ENCODE data around the gene DNAH14.
"Not testable (repeated sequence)": the region's sequence is repeated elsewhere in the genome, so short reads cannot be mapped to it uniquely, and the experiment has no call there.

Gene DNAH14

DNA sequence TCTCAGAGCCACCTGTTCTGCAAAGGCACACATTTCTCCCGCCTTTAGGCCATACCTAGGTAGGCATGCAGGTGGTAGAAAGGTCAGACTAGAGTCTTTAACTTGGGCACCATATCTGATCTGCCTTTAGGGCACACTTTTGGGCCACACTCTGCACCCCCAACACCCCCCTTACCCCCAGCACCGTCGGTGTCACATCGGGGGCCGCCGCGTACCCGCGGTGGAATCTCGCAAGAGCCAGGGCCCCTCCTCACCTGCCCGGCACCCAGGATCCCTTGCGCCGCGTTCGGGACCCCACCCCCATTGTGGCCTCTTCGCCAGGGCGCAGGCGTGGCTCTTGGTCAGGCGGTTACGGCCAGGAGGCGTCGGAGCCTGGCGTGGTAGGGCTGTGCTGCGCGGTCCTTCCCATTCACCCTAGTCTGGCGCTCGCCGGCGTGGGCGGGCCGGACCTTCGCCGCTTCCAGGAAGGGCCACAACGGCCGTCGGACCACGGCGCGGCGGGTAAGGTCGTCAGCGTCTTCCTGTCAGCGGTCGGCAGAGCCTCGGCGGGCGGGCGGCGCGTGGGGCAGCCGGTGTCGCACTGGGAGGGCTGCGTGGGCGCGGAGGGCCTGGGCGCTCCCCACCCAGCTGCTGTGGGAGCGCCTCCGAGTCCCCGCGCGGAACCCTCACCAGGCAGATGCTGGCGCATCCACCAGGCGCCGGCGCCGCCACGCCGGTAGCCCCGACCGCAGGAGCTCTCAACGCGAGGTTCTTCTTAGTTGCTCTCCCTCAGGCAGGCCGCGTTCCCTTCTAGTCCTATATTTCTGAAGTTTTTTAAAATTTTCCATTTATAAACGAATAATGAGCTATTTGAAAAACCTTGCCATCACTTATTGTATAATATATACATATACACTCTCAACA lies at the start of gene DNAH14:
Gene DNAH14 (plus strand): TSS at position 341 of the 903 bp plus-strand sequence. CDS start 23,028 bp downstream, outside the sequence.
- DNase-seq: peak; percentile 54

DNA sequence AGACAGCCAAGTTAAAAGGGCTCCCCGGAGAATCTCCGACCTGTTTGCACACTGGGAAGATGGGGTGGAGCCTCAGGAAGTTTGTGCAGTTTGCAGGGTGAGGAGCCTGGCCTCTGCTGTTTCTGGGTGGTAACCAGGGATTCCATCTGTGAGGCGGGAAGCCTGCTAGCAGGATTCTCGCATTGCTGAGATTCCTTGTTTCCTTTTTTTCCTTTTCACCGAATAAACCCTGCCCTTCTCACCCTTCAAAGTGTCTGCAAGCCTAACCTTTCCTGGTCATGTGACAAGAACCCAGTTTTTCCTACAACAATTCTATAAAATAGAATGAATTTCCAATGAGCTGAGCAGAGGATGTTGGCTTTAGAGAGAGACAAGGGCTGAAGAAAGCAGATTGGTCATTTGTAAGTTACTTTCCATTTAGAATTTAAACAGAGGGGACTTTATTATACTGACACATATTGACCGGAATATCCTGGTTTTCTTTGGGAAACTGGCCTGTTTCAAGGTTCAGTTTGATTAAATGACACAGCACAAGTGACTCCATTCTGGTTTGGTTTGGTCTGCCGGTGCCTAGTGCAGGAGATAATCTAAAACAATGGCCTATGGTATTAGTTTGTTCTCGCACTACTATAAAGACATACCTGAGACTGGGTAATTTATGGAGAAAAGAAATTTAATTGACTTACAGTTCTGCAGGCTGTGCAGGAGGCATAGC lies 48.7 kb upstream of the DNAH14 start:
- peak; percentile 12 for DNase-seq

GRCh38 chr1:224881308-224881692 lies 48.2 kb upstream of the DNAH14 start:
- not testable (repeated sequence) for DNase-seq

- no peak for DNase-seq
Observed at GRCh38 chr1:224881762-224882211, 47.7 kb upstream of the DNAH14 start.

- no peak for DNase-seq
Observed at GRCh38 chr1:224882264-224882663, 47.2 kb upstream of the DNAH14 start.

DNA sequence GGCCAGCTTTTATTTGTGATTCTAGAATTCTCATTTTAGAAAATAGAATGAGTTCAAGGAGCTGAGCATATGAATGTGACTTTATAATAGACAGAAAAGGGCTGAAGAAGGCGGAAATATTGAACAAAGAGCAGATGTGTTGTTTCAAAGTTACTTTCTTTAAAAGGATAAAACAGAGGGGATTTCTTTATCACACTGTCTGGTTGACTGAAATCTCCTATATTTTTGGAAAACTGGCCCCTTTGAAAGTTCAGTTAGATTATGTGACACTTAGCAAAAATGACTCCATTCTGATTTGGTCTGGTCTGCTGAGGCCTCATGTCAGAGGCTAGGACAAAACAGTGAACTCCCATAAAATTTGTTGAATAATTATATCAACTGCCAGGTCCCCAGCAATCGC lies 46.4 kb upstream of the DNAH14 start:
- DNase-seq: no peak

DNA sequence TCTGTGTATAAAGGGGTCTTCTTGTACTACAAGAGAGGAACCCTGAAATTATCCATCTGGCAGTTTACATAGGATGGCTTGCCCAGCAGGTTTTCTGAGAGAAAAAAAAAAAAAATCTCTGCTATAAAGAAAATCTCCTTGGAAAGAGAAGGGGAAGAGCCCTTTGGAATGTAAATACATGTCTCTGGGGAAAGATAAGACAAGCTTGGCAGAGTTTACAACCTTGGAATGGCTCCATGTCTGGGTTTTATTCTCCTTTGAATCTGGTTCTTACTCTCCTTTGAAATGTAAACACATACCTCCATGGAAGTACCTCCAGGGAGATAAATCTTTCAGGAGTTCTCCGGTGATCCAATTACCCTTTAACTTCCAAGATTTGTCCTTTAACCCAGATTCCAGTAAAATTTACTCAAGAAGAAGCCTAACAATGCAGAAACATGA lies 45.1 kb upstream of the DNAH14 start:
- DNase-seq: peak; percentile 59

DNA sequence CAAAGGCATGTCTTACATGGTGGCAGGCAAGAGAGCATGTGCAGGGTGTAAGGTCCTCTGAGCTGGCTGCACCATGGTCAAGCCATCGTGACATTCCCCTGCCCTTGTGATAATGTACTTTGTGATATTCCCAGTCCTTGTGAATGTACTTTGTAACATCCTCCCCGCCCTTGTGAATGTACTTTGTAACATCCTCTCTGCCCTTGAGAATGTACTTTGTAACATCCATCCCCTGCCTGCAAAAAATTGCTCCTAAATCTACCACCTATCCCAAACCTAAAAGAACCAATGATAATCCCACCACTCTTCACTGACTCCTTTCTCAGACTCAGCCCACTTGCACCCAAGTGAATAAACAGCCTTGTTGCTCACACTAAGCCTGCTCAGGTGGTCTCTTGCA lies 44.1 kb upstream of the DNAH14 start:
- DNase-seq: not testable (repeated sequence)

- DNase-seq: peak; percentile 27
Observed at GRCh38 chr1:224894915-224895314, 34.6 kb upstream of the DNAH14 start.

- no peak for DNase-seq
Observed at GRCh38 chr1:224896130-224896781, 33.2 kb upstream of the DNAH14 start.

DNA sequence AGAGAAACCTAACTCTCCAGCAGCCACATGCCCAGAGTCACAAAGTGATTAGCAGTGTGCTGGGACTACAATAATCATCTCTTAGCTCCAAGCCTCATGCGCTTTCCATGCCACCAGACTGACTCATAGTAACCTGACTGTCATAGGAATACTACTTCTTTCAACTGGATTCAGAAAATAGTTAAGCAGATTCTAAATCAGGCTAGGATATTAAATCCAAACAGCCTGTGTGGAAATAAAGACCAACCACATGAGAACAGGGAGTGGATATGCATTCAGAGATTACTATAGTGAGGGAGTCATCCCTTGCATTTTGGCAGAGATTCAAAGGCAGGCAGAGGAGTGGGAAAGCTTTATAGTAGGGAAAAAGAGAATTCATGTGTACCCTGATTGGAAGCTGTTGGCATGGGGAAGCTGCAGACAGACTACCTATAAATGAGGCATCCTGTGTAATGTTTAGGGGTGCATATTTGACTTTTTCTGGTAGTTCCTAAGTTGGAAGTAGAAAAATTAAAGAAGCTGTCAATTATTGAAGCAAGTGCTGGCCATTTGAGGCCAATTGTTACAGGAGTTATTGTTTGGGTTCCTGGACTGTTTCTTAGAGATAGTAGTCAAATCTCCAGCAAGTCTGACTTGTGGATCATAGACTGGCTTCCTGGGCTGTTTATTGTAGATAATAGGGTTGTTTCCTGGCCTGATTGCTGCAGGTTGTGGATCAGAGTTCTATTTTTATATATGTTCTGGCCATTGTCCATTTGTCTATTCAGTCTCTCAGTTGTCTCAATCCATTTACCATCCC lies 31.7 kb upstream of the DNAH14 start:
- no peak for DNase-seq

GRCh38 chr1:224898937-224899336 lies 30.5 kb upstream of the DNAH14 start:
- no peak for DNase-seq

- no peak for DNase-seq
Observed at GRCh38 chr1:224900062-224900630, 29.3 kb upstream of the DNAH14 start.

DNA sequence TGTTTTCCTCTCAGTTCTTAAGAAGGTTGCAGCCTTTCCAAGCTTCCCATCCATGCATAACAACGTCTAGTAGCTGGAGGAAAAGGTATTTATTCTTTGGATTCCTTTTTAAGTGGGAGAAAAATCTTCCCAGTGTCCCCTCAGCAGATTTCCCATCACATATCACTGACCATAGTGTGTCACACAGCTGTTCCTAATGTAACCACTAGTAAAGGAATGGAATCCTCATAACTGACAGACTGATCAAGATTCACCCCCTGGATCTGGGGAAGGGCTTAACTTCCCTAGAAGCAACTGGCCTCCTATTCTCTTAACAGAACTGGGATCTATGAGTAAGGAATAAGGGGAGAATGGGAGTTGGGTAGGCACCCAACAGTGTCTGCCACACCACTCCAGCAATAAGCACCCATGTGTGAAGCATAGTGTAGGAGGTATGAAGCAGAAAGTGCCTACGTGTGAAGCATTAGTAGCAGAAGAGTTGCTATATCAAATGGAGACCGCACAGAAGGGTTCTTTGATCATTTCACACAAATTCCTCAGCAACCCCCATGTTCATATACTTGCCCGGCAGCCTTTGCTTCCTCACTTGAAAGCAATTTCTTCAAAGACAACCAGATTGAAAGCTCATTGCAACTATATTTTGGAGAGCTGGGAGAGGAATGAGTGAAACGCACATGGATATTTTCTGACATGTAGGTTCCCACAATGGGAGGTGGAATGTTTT lies 28.2 kb upstream of the DNAH14 start:
- DNase-seq: no peak

GRCh38 chr1:224903955-224904354 lies 25.5 kb upstream of the DNAH14 start:
- DNase-seq: no peak

GRCh38 chr1:224906340-224906739 lies 23.1 kb upstream of the DNAH14 start:
- DNase-seq: no peak

GRCh38 chr1:224911217-224911616 lies 18.3 kb upstream of the DNAH14 start:
- DNase-seq: no peak

DNA sequence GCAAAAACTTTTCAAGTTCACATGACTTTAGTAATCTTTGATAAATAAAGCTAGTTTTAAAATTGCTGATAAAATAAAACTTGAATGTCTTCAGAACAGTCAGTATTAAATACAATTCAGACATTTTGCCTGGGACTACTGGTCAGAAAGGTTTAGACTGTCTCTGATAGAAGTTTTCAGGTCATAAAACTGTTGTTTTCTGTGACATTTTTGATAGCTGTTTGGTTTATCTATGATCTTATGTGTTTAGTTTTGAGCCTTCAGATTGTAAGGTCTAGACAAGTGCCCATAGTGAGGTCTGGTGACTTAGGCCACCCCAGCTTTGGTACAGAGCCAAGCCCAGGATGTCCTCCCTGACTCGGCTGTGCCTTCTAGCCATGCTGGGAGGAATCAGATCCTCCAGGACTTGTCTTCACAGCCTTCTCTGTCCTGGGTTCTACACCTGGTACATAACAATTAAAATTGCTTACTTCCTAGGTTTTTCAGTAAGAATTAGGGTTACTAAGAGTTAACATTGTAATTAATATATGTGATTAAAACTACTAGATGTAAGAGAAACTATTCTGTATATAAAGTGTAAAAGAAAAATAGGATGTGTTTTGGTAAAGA lies 15.1 kb upstream of the DNAH14 start:
- no peak for DNase-seq

- no peak for DNase-seq
Observed at GRCh38 chr1:224919508-224919907, 10.0 kb upstream of the DNAH14 start.

GRCh38 chr1:224920930-224921329 lies 8.5 kb upstream of the DNAH14 start:
- no peak for DNase-seq

GRCh38 chr1:224921354-224921753 lies 8.1 kb upstream of the DNAH14 start:
- no peak for DNase-seq
